Measurements from ENCODE around the gene NME4.
A peak's percentile ranks its signal among the peaks of the same experiment; 100 is the strongest.

The NME4 gene

DNA sequence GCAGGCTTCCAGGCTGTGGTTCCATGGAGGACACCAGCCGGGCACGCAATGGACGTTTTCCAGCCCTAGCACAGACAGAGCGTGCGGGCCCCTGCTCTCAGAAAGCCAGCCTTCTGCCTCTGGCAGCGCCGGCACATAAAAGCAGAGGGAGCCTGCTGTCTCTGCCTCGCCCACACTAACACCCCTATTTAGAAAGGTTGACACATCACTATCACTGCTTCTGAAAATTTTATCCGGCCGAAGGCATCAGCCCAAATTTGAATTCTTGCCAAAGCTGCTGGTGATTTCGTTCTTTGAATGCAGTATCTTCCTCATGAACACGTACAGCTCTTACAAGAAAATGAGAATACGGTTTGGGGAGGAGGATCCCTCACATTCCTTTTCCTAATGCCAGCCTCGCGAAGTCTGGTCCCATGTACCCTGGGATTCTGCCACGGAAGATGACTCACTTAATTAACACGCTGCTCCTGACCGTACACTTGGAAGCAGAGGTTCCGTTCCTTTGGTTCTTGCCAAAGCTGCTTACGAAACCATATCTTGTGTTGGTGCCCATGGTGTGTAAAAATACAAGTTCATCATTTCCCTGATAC is 27.1 kb downstream of the NME4 start:
- peaks cover 11% of the 10 kb centered on the region for H3K27me3 ChIP-seq (ENCODE audit: low read depth, low read length)
- TF ChIP-seq, protein P1, sequence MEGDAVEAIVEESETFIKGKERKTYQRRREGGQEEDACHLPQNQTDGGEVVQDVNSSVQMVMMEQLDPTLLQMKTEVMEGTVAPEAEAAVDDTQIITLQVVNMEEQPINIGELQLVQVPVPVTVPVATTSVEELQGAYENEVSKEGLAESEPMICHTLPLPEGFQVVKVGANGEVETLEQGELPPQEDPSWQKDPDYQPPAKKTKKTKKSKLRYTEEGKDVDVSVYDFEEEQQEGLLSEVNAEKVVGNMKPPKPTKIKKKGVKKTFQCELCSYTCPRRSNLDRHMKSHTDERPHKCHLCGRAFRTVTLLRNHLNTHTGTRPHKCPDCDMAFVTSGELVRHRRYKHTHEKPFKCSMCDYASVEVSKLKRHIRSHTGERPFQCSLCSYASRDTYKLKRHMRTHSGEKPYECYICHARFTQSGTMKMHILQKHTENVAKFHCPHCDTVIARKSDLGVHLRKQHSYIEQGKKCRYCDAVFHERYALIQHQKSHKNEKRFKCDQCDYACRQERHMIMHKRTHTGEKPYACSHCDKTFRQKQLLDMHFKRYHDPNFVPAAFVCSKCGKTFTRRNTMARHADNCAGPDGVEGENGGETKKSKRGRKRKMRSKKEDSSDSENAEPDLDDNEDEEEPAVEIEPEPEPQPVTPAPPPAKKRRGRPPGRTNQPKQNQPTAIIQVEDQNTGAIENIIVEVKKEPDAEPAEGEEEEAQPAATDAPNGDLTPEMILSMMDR (IDR thresholded peaks at IDR 0.05; ENCODE audit: low read depth, low read length), result no peak
- no peak for TF ChIP-seq EZH2phosphoT487 (IDR thresholded peaks at IDR 0.05; ENCODE audit: low read depth)
- H3K4me2 ChIP-seq (ENCODE audit: low read length), result peak overlapping the region; percentile 87
- peak overlapping the region; percentile 34; the same call in 1 of the 2 replicates for H3K9ac ChIP-seq (ENCODE audit: low read length)
- H3K9me3 ChIP-seq (ENCODE audit: insufficient read depth, low read length), result no peaks in the 10 kb centered on the region
- peak overlapping the region; percentile 97 for H3K4me3 ChIP-seq (ENCODE audit: low read length)
- peaks cover 4% of the 10 kb centered on the region for H3K36me3 ChIP-seq (replicated peaks; ENCODE audit: low read depth, low read length)
- peaks cover 17% of the 10 kb centered on the region for H4K20me1 ChIP-seq (ENCODE audit: insufficient read depth, low read length)
- peaks cover 17% of the 10 kb centered on the region for H3K4me1 ChIP-seq (ENCODE audit: low read length)
- H3K79me2 ChIP-seq (ENCODE audit: low read length), result peaks cover 27% of the 10 kb centered on the region
- H2AFZ ChIP-seq (ENCODE audit: low read depth, low read length), result no peak overlapping the region
- no peak overlapping the region for H3K27ac ChIP-seq (ENCODE audit: low read length)

DNA sequence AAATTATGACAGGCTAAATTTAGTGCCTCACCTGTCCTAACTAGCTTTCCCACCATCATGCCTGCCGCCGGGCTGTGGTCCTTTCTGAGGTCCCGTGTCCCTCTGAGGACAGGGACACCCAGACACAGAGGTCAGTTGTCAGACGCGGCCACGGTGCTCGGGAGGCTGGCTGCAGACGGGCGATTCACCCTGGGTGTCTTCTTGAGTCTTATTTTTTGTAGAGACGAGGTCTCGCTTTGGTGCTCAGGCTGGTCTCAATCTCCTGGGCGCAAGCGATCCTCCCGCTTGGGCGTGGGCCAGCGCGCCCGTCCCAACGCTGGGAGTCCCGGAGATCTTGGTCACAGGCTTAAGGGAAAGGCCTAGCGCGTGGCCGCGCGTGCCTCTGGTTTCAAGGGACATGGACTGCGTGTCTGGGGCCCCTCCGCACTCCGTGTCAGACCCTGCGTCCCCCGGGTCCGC is 27.7 kb downstream of the NME4 start:
- Histone ChIP-seq H3K36me3 (replicated peaks; ENCODE audit: low read depth, low read length) (peaks cover 4% of the 10 kb centered on the region), H3K4me1 (ENCODE audit: low read length) (peaks cover 17% of the 10 kb centered on the region), H4K20me1 (ENCODE audit: insufficient read depth, low read length) (peaks cover 17% of the 10 kb centered on the region), H3K9ac (ENCODE audit: low read length) (peak overlapping the region; percentile 34), H3K79me2 (ENCODE audit: low read length) (peaks cover 27% of the 10 kb centered on the region), H2AFZ (ENCODE audit: low read depth, low read length) (peak overlapping the region; percentile 52), H3K27ac (ENCODE audit: low read length) (no peak overlapping the region), H3K27me3 (ENCODE audit: low read depth, low read length) (peaks cover 11% of the 10 kb centered on the region), H3K4me2 (ENCODE audit: low read length) (peak overlapping the region; percentile 87), H3K4me3 (ENCODE audit: low read length) (peak overlapping the region; percentile 97), H3K9me3 (ENCODE audit: insufficient read depth, low read length) (no peaks in the 10 kb centered on the region)
- TF ChIP-seq, protein P1 (IDR thresholded peaks at IDR 0.05; ENCODE audit: low read depth, low read length), result no peak
- TF ChIP-seq EZH2phosphoT487 (IDR thresholded peaks at IDR 0.05; ENCODE audit: low read depth), result no peak

DNA sequence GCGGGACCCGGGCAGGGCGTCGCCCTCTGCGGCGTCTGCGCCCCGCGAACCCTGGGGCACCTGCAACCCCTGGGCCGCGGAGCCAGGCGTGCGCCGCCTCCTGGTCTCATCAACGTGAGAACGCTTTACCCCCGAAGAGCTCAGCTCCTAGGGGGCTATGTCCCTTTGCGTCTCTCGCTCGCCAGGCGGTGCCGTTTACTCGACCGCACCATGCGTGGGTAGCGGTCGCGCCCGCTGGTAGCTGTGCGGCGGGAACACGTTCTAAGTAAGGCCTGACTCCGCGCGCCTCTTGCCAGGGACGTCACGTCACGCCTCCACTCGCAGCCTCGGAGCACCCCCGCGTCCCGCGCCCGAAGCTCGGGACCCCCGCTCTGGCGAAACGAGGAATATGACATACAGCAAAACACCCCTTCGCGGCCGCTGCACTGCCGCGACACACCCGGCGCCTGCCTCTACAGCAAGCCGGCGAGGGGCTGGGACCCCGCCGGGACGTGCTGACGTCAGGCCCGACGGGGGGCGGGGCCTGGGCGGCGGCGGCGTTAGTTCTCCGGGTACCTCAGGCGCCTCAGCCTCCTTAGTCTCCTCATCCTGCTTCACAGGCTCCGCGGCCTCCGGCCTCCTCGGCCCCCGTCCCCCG is 28.2 kb downstream of the NME4 start, which contains the start of gene RAB11FIP3:
Gene RAB11FIP3 (plus strand): TSS at position 568 of the 637 bp plus-strand sequence. CDS start 358 bp downstream, outside the sequence.
- Histone ChIP-seq H3K9ac (ENCODE audit: low read length) (peak within 1 kb of the TSS; percentile 70), H3K4me3 (ENCODE audit: low read length) (peak within 1 kb of the TSS; percentile 97), H3K36me3 (replicated peaks; ENCODE audit: low read depth, low read length) (peaks cover 4% of the 10 kb centered on the region), H3K27me3 (ENCODE audit: low read depth, low read length) (peaks cover 11% of the 10 kb centered on the region), H2AFZ (ENCODE audit: low read depth, low read length) (peak within 1 kb of the TSS; percentile 52), H3K9me3 (ENCODE audit: insufficient read depth, low read length) (no peaks in the 10 kb centered on the region), H4K20me1 (ENCODE audit: insufficient read depth, low read length) (peaks cover 18% of the 10 kb centered on the region), H3K4me1 (ENCODE audit: low read length) (peaks cover 17% of the 10 kb centered on the region), H3K27ac (ENCODE audit: low read length) (no peak within 1 kb of the TSS), H3K79me2 (ENCODE audit: low read length) (peaks cover 32% of the 10 kb centered on the region), H3K4me2 (ENCODE audit: low read length) (peak within 1 kb of the TSS; percentile 87)
- TF ChIP-seq, protein P1 (IDR thresholded peaks at IDR 0.05; ENCODE audit: low read depth, low read length), result peak; percentile 29
- no peak for TF ChIP-seq EZH2phosphoT487 (IDR thresholded peaks at IDR 0.05; ENCODE audit: low read depth)

DNA sequence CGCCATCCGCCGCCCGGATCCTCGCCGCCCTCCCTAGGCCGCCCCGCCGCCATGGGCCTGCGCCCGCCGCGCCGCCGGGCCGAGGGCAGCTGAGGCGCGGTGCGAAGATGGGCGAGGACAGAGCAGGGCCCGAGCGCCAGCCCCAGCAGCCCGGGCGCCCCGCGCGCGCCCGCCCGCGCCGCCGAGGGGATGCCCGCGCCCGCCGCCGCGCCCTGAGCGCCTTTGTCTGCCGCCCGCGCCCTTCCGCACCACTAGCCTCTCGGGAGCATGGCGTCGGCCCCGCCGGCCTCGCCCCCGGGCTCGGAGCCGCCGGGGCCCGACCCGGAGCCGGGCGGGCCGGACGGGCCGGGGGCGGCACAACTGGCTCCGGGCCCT is 28.7 kb downstream of the NME4 start:
- Histone ChIP-seq H3K36me3 (replicated peaks; ENCODE audit: low read depth, low read length) (peaks cover 4% of the 10 kb centered on the region), H3K27ac (ENCODE audit: low read length) (no peak overlapping the region), H3K4me2 (ENCODE audit: low read length) (peak overlapping the region; percentile 87; the same call in 1 of the 2 replicates), H3K4me3 (ENCODE audit: low read length) (peak overlapping the region; percentile 97), H3K4me1 (ENCODE audit: low read length) (peaks cover 17% of the 10 kb centered on the region), H4K20me1 (ENCODE audit: insufficient read depth, low read length) (peaks cover 20% of the 10 kb centered on the region), H3K9me3 (ENCODE audit: insufficient read depth, low read length) (no peaks in the 10 kb centered on the region), H2AFZ (ENCODE audit: low read depth, low read length) (no peak overlapping the region), H3K9ac (ENCODE audit: low read length) (peak overlapping the region; percentile 70; the same call in 1 of the 2 replicates), H3K27me3 (ENCODE audit: low read depth, low read length) (peaks cover 11% of the 10 kb centered on the region), H3K79me2 (ENCODE audit: low read length) (peaks cover 36% of the 10 kb centered on the region)
- no peak for TF ChIP-seq EZH2phosphoT487 (IDR thresholded peaks at IDR 0.05; ENCODE audit: low read depth)
- TF ChIP-seq, protein P1 (IDR thresholded peaks at IDR 0.05; ENCODE audit: low read depth, low read length), result no peak
